Suprapubic skin (tissue), 3 donors: Measurements from ENCODE around the gene MYO1A.

Experiments used
- POLR2AphosphoS5 ChIP-seq, 3 donors: sonication (generic); formaldehyde crosslinking; IDR thresholded peaks; one replicate each; pipeline ENCODE4 v1.6.1; 2017; ENCODE audit warnings: antibody characterized with exemption in 3 of 3
- TF ChIP-seq, protein P1 (sequence below), 2 donors: fragments of 200-600 bp in 1 of 2; fragments of 450-650 bp in 1 of 2; sonication (generic) in 1 of 2; IDR thresholded peaks; one replicate each; pipeline ENCODE4 v1.5.1; 2016 to 2019; ENCODE audit warnings: antibody characterized with exemption in 2 of 2, mild to moderate bottlenecking in 1 of 2, moderate library complexity in 1 of 2

DNA sequence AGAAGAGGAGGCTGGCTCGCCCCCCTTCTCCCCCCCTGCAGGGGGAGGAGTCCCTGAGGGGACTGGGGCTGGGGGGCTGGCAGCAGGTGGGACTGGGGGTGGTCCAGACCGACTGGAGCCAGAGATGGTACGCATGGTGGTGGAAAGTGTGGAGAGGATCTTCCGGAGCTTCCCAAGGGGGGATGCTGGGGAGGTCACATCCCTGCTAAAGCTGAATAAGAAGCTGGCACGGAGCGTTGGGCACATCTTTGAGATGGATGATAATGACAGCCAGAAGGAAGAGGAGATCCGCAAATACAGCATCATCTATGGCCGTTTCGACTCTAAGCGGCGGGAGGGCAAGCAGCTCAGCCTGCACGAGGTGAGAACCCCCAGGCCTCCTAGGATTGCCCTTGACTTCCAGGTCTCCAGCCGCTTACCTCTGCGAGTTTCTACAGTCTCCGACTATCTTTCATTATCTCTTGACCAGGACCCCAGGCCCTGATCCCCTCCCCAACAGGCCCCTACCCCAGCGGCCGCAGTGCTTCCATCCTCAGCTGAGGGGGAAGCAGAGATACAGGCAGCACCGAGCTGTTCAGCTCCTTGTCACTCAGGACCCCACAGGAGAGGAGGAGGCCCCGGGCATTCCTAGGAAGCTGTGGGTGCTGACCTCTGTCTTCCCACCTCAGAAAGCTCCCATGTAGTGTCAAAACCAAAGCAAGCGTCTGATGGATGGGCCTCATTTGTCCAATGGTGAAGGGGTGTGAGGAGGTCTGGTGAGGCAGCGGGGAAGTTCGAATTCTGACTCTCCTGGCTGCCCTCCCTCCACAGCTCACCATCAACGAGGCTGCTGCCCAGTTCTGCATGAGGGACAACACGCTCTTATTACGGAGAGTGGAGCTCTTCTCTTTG, 42.0 kb upstream of the MYO1A start:
- TF ChIP-seq POLR2AphosphoS5 (IDR thresholded peaks at IDR 0.05) = no peak
- TF ChIP-seq, protein P1, sequence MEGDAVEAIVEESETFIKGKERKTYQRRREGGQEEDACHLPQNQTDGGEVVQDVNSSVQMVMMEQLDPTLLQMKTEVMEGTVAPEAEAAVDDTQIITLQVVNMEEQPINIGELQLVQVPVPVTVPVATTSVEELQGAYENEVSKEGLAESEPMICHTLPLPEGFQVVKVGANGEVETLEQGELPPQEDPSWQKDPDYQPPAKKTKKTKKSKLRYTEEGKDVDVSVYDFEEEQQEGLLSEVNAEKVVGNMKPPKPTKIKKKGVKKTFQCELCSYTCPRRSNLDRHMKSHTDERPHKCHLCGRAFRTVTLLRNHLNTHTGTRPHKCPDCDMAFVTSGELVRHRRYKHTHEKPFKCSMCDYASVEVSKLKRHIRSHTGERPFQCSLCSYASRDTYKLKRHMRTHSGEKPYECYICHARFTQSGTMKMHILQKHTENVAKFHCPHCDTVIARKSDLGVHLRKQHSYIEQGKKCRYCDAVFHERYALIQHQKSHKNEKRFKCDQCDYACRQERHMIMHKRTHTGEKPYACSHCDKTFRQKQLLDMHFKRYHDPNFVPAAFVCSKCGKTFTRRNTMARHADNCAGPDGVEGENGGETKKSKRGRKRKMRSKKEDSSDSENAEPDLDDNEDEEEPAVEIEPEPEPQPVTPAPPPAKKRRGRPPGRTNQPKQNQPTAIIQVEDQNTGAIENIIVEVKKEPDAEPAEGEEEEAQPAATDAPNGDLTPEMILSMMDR (IDR thresholded peaks at IDR 0.05) = no peak
